K562 (cell line): ENCODE measurements around the gene PLEKHA7. TPM values are rescaled to one million over a fixed set of nuclear protein-coding genes. Genes with fewer than 3 reads are reported as not detected.

Experiments
- ATAC-seq: fragments of 200-7000 bp; cut with Tn5 transposase; 3 replicates; pipeline ENCODE4 v1.9.1; 2020; ENCODE audit warnings: moderate library complexity
- BruUV-seq: library from RNA; stranded (reverse); fragments of 400-500 nt; replicated peaks from 2 replicates; lab custom pipeline; 2021; lab: Mats Ljungman, UMichigan
- CTCF ChIA-PET: fragments of 300-600 bp; formaldehyde crosslinking; extraction: SDS; loops from one replicate; lab custom pipeline; 2021; ENCODE audit warnings: low intra/inter-chr PET ratio; lab: Yijun Ruan, JAX
- POLR2A ChIA-PET: fragments of 300-600, 350-650 bp; sonication (Branson Sonifier 250); formaldehyde crosslinking; extraction: SDS; loops from one replicate; lab custom pipeline; 2021; ENCODE audit warnings: antibody characterized with exemption, inconsistent platforms; lab: Yijun Ruan, JAX
- DNase-seq, 4 experiments: peaks; one replicate each; pipeline versions ENCODE4 v3.0.0 to v3.0.0-alpha.2; 2011 to 2018; ENCODE audit warnings: low spot score in 3 of 4, mixed read lengths in 3 of 4; ENCODE audit errors: extremely low read depth in 1 of 4
- FAIRE-seq: peaks from 2 replicates; lab custom pipeline; 2011; peaks lifted over from hg19 to GRCh38; lab: Jason Lieb, UNC
- H2AFZ ChIP-seq: 2 replicates; pipeline ENCODE4 v1.6.0; 2011; ENCODE audit warnings: low read depth, low read length, control low read depth, inconsistent platforms
- H3K27ac ChIP-seq: fragments of 200-600 bp; 3 replicates; pipeline ENCODE4 v1.8.0; 2011; ENCODE audit warnings: low read depth, mild to moderate bottlenecking, control low read depth, inconsistent platforms, low read length, moderate library complexity, mixed read lengths; ENCODE audit errors: extremely low read depth
- H3K27me3 ChIP-seq, 2 experiments: fragments of 300-600 bp in 1 of 2; 2 replicates in 1 of 2; 3 replicates in 1 of 2; pipeline versions ENCODE4 v1.6.0 to v1.8.0; 2011; ENCODE audit warnings: inconsistent platforms in 2 of 2, low read length in 2 of 2, mild to moderate bottlenecking in 1 of 2, mixed read lengths in 1 of 2, moderate library complexity in 1 of 2; ENCODE audit not compliant: control insufficient read depth in 2 of 2, insufficient read depth in 2 of 2
- H3K36me3 ChIP-seq: fragments of 300-600 bp; 3 replicates; pipeline ENCODE4 v1.8.0; 2011; ENCODE audit warnings: mild to moderate bottlenecking, low read length, inconsistent platforms; ENCODE audit not compliant: control insufficient read depth, insufficient read depth
- H3K4me1 ChIP-seq, 2 experiments: fragments of 200-600 bp in 1 of 2; replicated peaks in 1 of 2; 2 replicates in 1 of 2; 3 replicates in 1 of 2; pipeline versions ENCODE4 v1.5.1 to v1.8.0; 2011; ENCODE audit warnings: inconsistent platforms in 2 of 2, low read length in 2 of 2, mild to moderate bottlenecking in 1 of 2, mixed read lengths in 1 of 2, moderate library complexity in 1 of 2; ENCODE audit not compliant: control insufficient read depth in 2 of 2, insufficient read depth in 2 of 2
- H3K4me2 ChIP-seq: 2 replicates; pipeline ENCODE4 v1.6.1; 2011; ENCODE audit warnings: low read length, control low read depth, inconsistent platforms, mixed read lengths; ENCODE audit not compliant: insufficient read depth
- H3K4me3 ChIP-seq: fragments of 200-600 bp; sonication (generic), shearing (Covaris generic); 2 replicates; pipeline ENCODE4 v1.5.1; 2016; ENCODE audit warnings: control low read depth, inconsistent platforms
- H3K79me2 ChIP-seq: fragments of 200-600 bp; 3 replicates; pipeline ENCODE4 v1.8.0; 2011; ENCODE audit warnings: low read length, inconsistent platforms; ENCODE audit not compliant: control insufficient read depth, insufficient read depth
- H3K9ac ChIP-seq, 2 experiments: 2 replicates each; pipeline versions ENCODE4 v1.6.0 to v1.6.1; 2011; ENCODE audit warnings: low read depth in 2 of 2, low read length in 2 of 2, control low read depth in 1 of 2, inconsistent platforms in 1 of 2, mild to moderate bottlenecking in 1 of 2, mixed read lengths in 1 of 2; ENCODE audit not compliant: insufficient read depth in 1 of 2
- H3K9me1 ChIP-seq: one replicate; pipeline ENCODE4 v1.6.0; 2011; ENCODE audit warnings: inconsistent platforms, mild to moderate bottlenecking, low read length, moderate library complexity; ENCODE audit not compliant: control insufficient read depth, insufficient read depth
- H3K9me3 ChIP-seq: replicated peaks from 2 replicates; pipeline ENCODE4 v1.5.1; 2011; ENCODE audit warnings: low read depth, low read length, inconsistent platforms; ENCODE audit not compliant: control insufficient read depth, insufficient read depth
- H4K20me1 ChIP-seq: replicated peaks from 2 replicates; pipeline ENCODE4 v1.6.1; 2011; ENCODE audit warnings: low read length, inconsistent platforms, mixed read lengths; ENCODE audit not compliant: control insufficient read depth, insufficient read depth
- KDM1A ChIP-seq, 2 experiments: fragments of 450-650 bp; IDR thresholded peaks; 2 replicates each; pipeline ENCODE4 v1.6.1; 2016; ENCODE audit warnings: mild to moderate bottlenecking in 2 of 2
- POU5F1 ChIP-seq: fragments of 150-350 bp; IDR thresholded peaks from 2 replicates; pipeline ENCODE4 v1.6.1; 2014; ENCODE audit warnings: borderline replicate concordance, low read length, low read depth, mild to moderate bottlenecking; ENCODE audit not compliant: partially characterized antibody
- RBM25 ChIP-seq: fragments of 200-400 bp; formaldehyde crosslinking; IDR thresholded peaks from 2 replicates; pipeline ENCODE4 v1.6.1; 2018; ENCODE audit warnings: low read length, low read depth, moderate library complexity; ENCODE audit not compliant: severe bottlenecking
- SIX5 ChIP-seq, 2 experiments: IDR thresholded peaks; 2 replicates each; pipeline ENCODE4 v1.6.1; 2011; ENCODE audit warnings: low read length in 2 of 2, borderline replicate concordance in 1 of 2, low read depth in 1 of 2, mild to moderate bottlenecking in 1 of 2, moderate library complexity in 1 of 2; ENCODE audit not compliant: insufficient read depth in 1 of 2
- TAF7 ChIP-seq: fragments of 450-650 bp; IDR thresholded peaks from 2 replicates; pipeline ENCODE4 v1.6.1; 2016; ENCODE audit warnings: missing genetic modification characterization, missing compliant biosample characterization
- WGBS: fragments of 100-300 bp; shearing (Covaris generic); methylation state at CpG from one replicate; pipeline ENCODE4 v1.1.6; 2016; ENCODE audit warnings: low coverage, mixed read lengths; ENCODE audit not compliant: insufficient coverage; ENCODE audit errors: missing lambda C conversion rate; 5-methylcytosine and 5-hydroxymethylcytosine counted together
- in situ Hi-C: fragments of 300-500 bp; cut with MboI; formaldehyde crosslinking; loops from 4 replicates; pipeline ENCODE4 v1.15.0; 2018; ENCODE audit warnings: inconsistent platforms, mixed read lengths
- intact Hi-C: fragments of 100-400 bp; cut with micrococcal nuclease; formaldehyde crosslinking; loops from 2 replicates; pipeline ENCODE4 v1.14.2; 2022
- polyA plus RNA-seq, 8 experiments: library from polyadenylated mRNA; depleted of rRNA in 4 of 8; stranded (reverse) in 5 of 8; unstranded in 3 of 8; fragments of >200 nt; fragmentation: Nextera tagmentation in 2 of 8; fragmentation: Illumina TruSeq in 1 of 8; extraction: Ambion mirVana in 2 of 8; extraction: Trizol in 1 of 8; gene quantifications; 2 replicates each; pipeline versions ENCODE4 v1.2.1 to v1.2.3, GENCODE V29; 2011 to 2014; ENCODE audit warnings: inconsistent platforms in 1 of 8, missing spikeins in 1 of 8
- total RNA-seq, 7 experiments: library from RNA; depleted of rRNA in 6 of 7; stranded (reverse); fragments of >200 nt in 6 of 7; fragmentation: Illumina TruSeq in 2 of 7; extraction: Trizol in 2 of 7; gene quantifications; 2 replicates each; pipeline versions ENCODE4 v1.2.1 to v1.2.3, GENCODE V29; 2011 to 2021; ENCODE audit warnings: low replicate concordance in 1 of 7

PLEKHA7 gene
- total and polyA plus RNA-seq, 9 of the 15 experiments (the other 6 are each of a cell fraction or from before 2014, with no cell fraction given), result 0.06 to 0.77 (median 0.20) TPM; not detected in 1

DNA sequence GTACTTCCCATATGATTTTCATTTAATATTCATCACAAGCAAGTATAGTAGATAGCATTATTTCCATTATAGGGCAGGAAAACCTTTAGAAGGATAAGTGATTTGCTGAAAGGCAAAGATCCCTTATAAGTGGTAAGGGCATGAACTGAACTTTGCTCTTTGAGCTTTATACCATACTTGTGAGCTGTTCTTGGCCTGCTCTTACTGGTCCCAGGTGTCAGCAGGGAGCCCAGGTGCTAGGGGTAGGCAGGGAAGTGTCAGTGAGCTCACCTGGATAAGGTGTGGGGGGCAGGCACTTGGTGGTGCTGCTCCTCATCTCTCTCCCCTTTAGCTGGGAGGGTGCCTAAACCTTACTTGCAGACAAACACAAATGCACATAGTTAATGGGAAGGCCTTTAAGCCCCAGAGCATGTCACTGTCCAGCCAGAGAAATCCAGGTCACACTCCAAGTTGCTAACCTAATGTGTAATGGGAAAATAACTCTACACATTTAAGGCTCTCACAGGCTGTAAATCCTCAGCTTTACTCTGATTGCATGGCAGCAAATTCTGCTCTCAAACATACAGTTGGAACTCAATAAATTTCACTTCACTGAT, 114.4 kb downstream of the PLEKHA7 start:
- in situ Hi-C loops (no loop called here), intact Hi-C loops (no loop called here)
- Histone ChIP-seq H4K20me1 (no peaks in the 10 kb centered on the region), H3K4me3 (no peak overlapping the region), H3K4me2 (no peak overlapping the region), H3K27ac (no peak overlapping the region), H3K79me2 (no peaks in the 10 kb centered on the region), H3K9ac (no peak overlapping the region), H3K9me3 (no peaks in the 10 kb centered on the region), H3K36me3 (no peaks in the 10 kb centered on the region), H3K27me3 (peaks cover 10 to 11% of the 10 kb centered on the region in 2 experiments; a peak in 3 of 5 replicates), H3K9me1 (no peaks in the 10 kb centered on the region), H3K4me1 (no peaks in the 10 kb centered on the region; a peak in 1 of 5 replicates), H2AFZ (no peak overlapping the region)
- ChIA-PET CTCF (no interaction called here), POLR2A (no interaction called here)
- ATAC-seq (no peak), DNase-seq (no peak), FAIRE-seq (no peak)
- BruUV-seq, result no TSS peak
- TF ChIP-seq TAF7 (tag), result no peak

DNA sequence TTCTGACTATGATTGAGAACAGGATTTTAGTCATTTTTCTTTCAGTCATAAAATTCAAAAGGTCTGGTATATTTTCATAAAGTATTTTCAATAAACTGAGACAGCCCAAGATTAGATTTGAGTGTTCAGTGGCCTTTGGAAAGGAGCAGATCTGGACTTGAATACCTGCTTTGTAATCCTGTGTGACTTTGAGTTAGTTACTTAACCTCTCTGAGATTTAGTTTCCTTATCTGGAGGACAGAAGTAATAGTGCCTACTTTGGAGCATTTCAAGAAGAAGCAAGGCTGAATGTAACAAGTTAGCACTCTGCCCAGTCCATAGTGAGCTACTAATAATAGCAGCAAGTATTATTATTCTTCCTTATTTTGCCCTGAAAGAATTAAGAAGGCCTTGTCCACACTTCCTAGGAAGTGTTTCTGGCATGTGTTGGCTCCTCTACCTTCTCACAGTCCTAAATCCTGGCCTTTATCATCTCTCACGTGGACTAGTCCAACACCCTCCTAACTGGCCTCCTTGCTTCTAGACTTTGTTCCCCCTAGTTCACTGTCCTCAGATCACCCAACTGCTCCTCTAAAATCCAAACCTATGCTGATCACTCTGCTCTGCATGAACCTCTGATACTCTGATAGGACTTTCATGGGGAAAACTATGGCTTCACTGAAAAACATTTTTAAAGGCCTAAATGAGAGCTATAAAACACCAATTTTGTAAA, 115.8 kb downstream of the PLEKHA7 start:
- peaks cover 11 to 17% of the 10 kb centered on the region in 2 experiments; a peak in 3 of 5 replicates for H3K27me3 ChIP-seq
- 0% methylated on average over 1 of the region's 1 CpG for WGBS
- TF ChIP-seq POU5F1 (no peak), RBM25 (peak; percentile 89), KDM1A (IDR thresholded peaks at IDR 0.05) (0 out of 4 replicates have a peak, but pooled peaks of 1 of the 2 experiments have one; percentile 14), SIX5 (IDR thresholded peaks at IDR 0.05; ENCODE audit: borderline replicate concordance in 1 of 2, insufficient read depth in 1 of 2, low read depth in 1 of 2, low read length in 2 of 2) (no peak)
- DNase-seq (no peak), FAIRE-seq (no peak), ATAC-seq (no peak)
- H3K36me3 ChIP-seq, result no peaks in the 10 kb centered on the region
- ChIA-PET CTCF (no interaction called here), POLR2A (no interaction called here)
- no TSS peak for BruUV-seq
- no peaks in the 10 kb centered on the region for H3K9me3 ChIP-seq
- intact Hi-C loops, result no loop called here
- H3K4me3 ChIP-seq, result no peak overlapping the region
- H3K79me2 ChIP-seq, result no peaks in the 10 kb centered on the region
- no peak overlapping the region for H3K27ac ChIP-seq
- no peak overlapping the region for H2AFZ ChIP-seq
- no peak overlapping the region for H3K9ac ChIP-seq
- H3K9me1 ChIP-seq, result no peaks in the 10 kb centered on the region
- no peaks in the 10 kb centered on the region for H4K20me1 ChIP-seq
- no peaks in the 10 kb centered on the region; a peak in 1 of 5 replicates for H3K4me1 ChIP-seq
- H3K4me2 ChIP-seq, result no peak overlapping the region
- in situ Hi-C loops, result no loop called here
